GM19043 (cell line): ENCODE data around the gene GSTA5.
"Not testable (repeated sequence)": the region's sequence is repeated elsewhere in the genome, so short reads cannot be mapped to it uniquely, and the experiment has no call there.

Experiments
- ATAC-seq: cut with Tn5 transposase; IDR thresholded peaks from one replicate; pipeline ENCODE4 v1.9.1; 2021; ENCODE audit warnings: low read depth; ENCODE audit not compliant: unreplicated experiment

The GSTA5 gene

DNA sequence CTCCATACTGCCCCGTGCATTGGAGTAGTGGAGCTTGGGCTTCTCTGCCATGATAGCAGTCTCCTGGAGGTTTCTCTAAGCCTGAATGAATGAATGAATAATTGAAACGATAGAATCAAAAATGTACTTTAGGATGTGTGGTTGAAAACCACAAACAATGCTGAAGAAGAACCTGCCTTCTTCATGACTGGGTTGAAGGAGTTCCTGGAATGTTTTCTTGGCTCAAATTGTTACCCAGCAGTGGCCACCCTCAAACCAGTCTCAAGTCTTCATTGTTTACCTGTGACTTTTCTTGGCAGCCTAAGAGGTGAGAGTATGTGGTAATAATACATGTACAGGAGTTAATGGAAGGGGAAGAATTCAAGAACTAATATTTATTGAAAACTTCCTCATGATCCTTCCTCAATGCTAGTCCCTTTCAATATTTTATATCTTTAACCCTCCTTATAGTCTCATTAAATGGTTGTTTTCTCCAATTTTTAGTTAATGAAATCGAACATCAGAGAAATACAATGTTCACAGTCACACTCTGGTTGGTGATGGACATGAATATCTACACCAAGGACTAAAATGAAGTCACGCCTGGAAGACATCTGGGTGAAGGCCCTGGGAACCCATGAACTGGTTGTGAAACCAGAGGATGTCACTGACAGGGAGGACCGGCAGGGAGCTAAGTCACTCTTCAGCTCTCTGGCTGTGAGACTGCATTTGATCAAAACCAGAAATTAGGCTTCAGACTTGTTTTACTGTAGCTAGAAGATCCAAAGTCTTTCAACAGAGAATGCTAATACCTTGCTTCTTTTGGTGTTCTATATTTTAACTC is at the start of gene GSTA5:
GSTA5 (minus strand) TSS at position 51 of the 823 bp plus-strand sequence.
- ATAC-seq = no peak

DNA sequence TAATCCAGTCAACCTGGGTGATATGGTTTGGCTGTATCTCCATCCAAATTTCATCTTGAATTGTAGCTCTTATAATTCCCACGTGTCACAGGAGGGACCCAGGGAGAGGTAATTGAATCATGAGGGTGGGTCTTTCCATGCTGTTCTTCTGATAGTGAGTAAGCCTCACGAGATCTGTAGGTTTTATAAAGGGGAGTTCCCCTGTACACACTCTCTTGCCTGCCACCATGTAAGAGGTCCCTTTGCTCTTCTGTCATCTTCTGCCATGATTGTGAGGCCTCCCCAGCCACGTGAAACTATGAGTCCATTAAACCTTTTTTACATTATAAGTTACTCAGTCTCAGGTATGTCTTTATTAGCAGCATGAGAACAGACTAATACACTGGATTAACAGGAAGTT is 49.4 kb upstream of the GSTA5 start:
- no peak for ATAC-seq

DNA sequence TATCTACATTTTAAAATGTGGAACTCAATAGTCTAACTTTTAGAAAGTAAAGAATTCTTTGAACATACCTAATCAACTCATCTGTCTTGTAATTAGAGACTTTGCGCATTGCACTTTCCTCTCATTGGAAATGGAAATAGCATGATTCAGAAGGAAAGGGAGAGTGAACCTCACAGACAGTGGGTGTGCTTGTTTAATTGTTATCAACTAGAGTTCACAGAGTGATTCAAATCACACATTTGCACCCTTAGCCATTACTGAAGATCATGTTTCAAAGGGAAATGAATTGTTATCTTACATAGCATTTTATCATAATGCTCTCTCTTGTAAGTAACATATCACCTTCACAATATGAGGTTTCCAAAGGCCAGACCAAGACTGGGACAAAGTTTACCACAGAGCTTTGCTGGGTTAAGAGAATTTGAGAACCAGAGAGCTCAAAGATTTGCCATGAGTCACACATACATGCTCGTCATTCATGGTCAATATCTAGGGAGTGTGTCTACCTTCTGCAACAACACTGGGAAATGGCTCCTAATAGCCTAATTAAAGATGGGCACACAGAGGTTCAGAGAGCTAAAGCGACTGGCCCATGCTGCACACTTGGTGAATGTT is 47.4 kb upstream of the GSTA5 start:
- ATAC-seq = no peak

DNA sequence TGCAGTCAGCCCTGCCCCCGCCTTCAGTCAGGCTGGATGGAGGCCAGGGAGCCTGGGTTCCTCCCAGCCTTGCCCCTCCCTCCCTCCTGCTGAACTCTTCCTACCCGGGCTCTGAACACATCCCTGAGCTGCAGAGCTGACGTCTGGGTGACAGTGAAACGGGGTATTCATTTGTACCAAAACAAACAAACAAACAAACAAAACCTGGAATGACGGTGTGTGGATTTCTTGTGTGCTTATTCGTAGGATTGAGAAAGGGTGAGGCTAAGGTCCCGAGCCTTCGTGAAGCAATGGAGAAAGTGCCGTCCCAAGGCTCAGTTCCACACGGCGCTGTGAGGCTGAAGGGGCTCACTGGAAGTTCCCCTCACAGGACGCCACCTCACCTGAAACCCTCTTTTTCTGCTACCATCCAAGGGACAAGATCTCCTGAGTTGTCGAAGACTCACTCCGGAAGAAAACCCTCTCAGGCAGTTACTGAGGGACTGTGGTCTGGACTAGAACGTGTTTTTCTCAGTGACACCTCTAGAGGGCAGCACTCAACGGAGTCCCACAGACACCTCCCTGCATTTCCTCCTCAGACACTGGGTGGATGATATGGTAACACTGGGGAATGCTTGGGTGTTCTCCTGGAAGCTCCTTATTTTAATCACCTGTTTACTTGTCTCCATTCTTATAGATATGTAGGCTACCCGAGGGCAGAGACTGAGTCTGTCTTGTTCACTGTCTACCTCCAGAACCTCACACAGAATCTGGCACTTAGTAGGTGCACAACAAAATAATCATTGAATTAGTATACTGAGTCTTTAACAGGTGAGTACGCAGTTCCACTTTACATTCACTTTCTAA is 41.6 kb upstream of the GSTA5 start:
- ATAC-seq = peak; percentile 100

DNA sequence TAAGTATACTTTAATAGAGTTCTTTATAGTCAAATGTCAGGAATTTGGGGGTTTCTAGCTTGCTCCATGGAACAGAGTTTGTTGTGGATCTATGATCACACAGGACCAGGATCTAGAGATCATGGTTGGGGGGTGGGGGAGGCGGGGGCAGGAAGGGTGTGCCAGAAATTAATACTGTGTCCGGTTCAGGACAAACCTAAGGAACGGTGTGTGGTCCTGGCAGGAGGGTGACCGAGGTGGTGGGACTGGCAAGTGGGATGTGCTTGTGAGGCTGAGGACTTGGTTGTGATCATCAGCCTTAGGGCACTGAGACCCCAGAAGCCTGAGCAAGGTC is 41.0 kb upstream of the GSTA5 start:
- no peak for ATAC-seq

DNA sequence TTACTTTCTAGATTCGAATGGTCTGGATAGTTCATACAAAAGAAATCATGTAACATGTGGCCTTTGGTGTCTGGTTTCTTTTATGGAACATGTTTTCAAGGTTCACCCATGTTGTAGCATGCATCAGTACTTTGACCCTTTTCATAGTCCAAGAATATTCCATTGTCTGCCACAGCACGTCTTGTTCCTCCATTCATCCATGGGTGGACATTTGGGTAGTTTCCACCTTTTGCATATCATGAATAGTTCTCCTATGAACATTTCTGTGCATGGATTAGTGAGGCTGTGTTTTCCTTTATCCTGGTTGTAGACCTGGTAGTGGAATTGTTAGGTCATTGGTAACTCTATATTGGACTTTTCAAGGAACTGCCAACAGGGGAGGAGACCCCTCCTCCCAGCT is 37.2 kb upstream of the GSTA5 start:
- no peak for ATAC-seq

DNA sequence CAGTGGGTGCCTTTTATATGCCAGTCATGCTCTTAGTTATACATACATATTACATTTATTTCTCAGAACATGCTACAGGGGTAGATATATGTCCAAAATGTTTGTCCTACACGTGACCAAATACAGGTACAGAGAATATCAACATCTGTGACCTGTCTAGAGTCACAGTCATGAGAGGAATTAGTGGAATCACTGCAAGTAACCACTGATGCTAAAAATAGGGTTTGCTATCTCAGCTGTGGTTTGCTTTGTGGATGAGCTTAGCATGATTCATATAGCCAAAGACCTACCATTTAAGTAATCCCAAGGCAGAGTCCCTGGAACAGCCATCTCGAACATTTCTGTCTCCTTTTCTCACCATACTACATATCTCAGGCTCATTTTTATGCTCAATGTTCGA is 36.6 kb upstream of the GSTA5 start:
- no peak for ATAC-seq

DNA sequence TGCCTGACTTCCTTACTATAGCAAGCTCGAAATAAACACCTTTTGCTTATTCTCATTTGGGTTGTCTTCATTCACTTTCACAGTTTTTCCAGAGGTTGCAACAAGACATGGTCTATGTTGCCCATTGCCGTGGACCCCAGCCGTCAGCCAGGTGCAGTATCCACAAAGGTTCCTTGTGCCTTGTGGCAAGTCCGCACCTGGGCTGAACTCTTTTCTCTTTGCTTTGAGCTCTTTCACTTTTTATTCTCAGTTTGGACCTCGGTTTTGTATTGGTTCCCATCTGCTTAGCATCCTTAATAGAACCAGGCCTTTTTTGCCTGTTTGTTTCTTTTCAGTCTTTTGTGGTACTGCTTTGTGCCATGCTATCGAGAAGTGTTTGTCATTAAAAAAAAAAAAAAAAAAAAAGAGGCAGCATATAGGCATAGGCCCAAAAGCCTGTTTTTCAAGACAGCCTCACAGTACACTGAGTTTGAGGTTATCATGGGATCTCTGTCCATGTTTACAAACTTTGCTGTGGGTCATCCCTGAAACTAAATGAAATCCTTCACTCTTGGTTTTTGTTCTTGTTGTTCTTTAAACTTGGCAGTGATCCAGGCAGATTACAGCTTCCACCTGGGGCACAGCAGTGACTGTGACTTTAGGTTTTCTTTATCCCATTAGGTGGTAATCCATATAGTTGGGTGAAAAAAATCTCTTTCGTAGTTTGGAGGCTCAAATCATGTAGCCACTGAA is 35.6 kb upstream of the GSTA5 start:
- no peak for ATAC-seq

DNA sequence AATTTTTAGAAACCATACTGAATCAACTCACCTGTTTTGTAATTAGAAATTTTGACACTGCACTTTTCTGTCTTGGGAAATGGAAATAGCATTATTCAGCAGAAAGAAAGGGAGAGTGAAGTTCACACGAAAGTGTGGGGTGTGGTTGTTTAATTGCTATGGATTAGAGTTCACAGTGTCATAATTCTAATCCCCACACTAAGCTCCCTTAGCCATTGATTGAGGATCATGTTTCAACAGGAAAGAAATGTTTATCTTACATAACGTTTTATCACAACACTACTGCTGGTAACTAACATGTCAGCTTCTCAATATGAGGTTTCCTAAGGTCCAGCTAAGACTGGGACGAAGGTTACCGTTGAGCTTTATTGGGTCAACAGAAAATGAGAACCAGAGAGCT is 31.4 kb upstream of the GSTA5 start:
- ATAC-seq = no peak

DNA sequence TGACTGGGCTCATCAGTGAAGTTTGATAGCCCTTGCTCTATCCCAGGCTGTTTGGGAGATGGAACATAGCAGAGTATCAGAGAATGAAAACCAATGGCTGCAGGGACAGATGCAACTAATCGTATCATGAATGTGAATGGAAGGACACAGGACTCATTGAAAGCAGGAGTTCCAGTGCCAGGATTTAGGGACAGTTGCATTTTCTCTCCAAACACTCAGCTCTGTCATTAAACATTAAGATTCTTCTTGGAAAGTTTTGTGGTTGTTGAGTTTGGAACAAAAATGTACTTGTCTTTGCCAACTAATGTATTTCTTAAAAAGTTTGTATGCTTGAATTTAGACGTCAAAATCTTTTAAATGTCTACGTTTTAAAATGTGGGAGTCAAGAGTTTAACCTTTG is 31.0 kb upstream of the GSTA5 start:
- no peak for ATAC-seq

DNA sequence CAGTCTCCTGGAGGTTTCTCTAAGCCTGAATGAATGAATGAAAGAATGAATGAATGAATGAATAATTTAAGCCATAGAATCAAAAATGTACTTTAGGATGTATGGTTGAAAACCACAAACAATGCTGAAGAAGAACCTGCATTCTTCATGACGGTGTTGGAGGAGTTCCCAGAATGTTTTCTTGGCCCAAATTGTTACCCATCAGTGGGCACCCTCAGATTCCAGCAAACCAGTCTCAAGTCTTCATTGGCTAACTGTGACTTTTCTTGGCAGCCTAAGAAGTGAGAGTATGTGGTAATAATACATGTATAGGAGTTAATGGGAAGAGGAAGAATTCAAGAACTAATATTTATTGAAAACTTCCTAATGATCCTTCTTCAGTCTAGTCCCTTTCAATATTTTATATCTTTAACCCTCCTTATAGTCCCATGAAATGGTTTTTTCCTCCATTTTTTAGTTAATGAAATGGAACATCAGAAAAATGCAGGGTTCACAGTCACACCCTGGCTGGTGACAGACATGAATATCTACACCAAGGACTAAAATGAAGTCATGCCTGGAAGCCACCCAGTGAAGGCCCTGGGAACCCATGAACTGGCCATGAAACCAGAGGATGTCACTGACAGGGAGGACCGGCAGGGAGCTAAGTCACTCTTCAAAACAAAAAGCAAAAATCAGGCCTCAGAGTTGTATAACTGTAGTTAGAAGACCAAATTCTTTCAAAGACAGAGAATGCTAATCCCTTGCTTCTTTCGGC is 29.9 kb upstream of the GSTA5 start:
- ATAC-seq = not testable (repeated sequence)

DNA sequence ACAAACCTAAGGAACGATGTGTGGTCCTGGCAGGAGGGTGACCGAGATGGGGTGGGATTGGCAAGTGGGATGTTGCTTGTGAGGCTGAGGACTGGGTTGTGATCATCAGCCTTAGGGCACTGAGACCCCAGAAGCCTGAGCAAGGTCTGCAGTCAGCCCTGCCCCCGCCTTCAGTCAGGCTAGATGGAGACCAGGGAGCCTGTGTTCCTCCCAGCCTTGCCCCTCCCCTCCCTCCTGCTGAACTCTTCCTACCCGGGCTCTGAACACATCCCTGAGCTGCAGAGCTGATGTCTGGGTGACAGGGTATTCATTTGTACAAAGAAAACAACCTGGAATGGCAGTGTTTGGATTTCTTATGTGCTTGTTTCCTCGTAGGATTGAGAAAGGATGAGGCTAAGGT is 28.3 kb upstream of the GSTA5 start:
- ATAC-seq = not testable (repeated sequence)

DNA sequence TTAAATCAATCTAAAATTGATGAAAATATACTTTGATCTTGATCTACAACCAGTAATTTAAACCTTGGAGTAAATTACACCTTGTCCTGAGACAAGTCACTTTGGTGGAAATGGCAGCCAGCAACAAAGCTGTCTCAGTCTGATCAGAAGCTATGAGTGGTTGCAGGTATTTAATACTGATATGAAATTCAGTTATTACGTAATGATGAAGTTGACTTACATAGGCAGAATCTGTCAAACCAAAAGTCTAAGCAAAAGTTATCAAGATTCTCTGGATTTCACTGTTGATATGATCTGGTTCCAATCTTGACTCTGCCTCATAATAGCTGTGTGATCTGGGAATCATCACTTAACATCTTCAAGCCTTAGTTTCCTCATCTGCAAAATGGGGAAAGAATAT is 27.6 kb upstream of the GSTA5 start:
- ATAC-seq = no peak

DNA sequence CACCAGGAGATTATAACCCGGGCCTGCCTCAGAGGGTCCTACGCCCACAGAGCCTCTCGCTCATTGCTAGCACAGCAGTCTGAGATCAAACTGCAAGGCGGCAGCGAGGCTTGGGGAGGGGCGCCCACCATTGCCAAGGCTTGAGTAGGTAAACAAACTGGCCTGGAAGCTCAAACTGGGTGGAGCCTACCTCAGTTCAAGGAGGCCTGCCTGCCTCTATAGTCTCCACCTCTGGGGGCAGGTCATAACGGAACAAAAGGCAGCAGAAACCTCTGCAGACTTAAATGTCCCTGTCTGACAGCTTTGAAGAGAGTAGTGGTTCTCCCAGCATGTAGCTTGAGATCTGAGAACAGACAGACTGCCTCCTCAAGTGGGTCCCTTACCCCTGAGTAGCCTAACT is 20.5 kb upstream of the GSTA5 start:
- ATAC-seq = not testable (repeated sequence)

DNA sequence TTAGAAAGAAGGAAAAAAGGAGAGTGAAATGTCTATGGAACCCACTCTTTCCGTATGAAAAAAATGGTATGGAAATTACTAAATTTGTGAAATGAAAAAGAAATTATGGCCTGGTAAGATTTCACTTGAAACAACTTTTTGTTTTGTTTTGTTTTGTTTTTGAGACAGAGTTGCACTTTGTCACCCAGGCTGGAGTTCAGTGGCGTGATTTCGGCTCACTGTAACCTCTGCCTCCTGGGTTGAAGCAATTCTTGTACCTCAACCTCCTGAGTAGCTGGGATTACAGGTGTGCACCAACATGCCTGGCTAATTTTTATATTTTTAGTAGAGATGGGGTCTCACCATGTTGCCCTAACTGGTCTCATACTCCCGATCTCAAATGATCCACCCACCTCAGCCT is 17.8 kb upstream of the GSTA5 start:
- no peak for ATAC-seq

DNA sequence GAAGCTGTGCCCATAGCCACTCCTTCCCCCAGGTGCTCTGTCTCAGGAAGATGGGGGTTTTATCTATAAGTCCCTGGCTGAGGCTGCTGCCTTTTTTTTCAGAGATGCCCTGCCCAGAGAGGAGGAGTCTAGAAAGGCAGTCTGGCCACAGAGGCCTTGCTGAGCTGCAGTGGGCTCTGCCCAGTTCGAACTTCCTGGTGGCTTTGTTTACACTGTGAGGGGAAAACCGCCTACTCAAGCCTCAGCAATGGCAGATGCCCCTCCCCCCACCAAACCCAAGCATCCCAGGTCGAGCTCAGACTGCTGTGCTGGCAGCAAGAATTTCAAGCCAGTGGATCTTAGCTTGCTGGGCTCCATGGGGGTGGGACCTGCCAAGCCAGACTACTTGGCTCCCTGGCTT is 15.5 kb upstream of the GSTA5 start:
- not testable (repeated sequence) for ATAC-seq

DNA sequence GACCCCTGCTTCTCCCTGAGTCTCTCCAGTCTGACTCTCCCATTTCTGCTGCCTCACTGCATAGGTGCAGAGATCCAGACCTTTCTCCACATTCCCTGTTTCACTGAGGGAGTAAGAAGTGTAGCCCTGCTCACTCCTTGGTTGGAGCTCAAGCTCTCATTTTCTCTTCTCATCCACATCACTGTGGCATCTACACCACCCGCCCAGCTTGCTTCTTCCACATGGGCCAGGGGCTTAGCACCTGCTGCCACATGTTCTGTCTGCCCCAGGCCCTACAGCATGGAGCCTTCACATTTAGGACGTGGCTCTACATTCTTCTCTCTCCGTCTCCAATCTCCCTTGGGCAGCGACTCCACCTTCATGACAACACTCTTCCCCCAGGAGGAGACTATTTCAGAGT is 8.5 kb upstream of the GSTA5 start:
- no peak for ATAC-seq

DNA sequence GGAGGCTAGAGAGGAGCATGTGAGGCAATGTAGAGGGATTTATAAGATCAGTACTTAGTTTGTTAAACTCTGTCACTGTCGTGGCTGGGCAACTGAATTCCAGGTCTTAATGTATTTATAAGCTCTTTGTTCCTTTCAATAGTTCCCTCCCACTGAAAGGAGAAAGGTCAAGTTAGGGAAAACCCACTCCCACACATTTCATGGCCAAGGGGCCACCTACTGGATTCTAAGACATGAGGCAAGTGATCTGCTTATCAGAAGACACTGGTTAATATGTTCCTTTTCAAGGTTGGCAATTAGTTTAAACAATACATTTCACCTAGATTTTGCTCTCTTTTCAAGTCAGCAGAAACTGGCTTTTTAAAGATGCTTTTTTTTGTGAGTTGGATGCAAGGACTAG is 5.4 kb upstream of the GSTA5 start:
- no peak for ATAC-seq

DNA sequence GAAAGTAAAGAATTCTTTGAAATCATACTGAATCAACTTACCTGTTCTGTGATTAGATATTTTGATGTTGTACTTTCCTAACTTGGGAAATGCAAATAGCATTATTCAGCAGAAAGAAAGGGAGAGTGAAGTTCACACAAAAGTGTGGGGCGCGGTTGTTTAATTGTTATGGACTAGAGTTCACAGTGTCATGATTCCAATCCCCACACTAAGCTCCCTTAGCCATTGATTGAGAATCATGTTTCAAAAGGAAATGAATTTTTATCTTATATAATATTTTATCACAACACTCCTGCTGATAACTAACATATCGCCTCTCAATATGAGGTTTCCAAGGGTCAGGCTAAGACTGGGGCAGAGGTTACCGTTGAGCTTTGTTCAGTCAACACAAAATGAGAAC is 3.0 kb upstream of the GSTA5 start:
- ATAC-seq = no peak
